NCI-H2107 treated with DMSO at 0.1 percent for 48 hours (cell line): Measurements from ENCODE around the gene AIF1.
"Not testable (repeated sequence)": the region's sequence is repeated elsewhere in the genome, so short reads cannot be mapped to it uniquely, and the experiment has no call there.

ENCODE experiments used
- DNase-seq: peaks from one replicate; lab custom pipeline; 2025; ENCODE audit not compliant: unreplicated experiment; lab: John Stamatoyannopoulos, UW

Gene AIF1

DNA sequence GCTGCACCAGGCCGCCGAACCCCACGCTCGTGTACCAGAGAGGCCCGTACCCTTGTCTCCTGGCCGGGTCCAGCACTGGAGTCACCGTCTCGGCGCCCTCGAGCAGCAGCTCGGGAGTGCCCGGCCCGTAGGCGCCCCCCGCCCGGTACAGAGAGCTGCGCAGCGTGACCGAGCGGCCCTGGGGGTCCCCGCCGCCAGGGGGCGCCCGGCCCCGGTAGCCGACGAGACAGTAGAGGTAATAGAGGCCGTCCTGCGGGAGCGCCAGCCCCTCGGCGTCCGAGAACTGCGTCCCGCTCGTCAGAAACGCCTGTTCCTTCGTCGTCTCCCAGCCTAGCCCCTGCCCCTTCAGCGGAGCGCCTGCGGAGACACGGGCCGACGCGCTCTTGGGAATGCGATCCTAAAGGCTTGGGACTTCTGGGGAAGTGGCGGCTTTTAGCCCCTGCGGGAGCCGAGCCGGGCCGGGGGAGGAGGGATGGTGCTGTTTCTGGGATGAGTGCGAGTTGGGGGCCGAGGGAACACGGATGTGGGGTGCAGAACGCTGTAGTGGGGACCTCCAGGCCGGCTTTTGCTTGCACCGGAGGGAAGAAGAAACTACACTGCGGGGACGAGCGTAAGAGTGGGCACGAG, 34.1 kb upstream of the AIF1 start:
- peak; percentile 8 for DNase-seq

- no peak for DNase-seq
Observed at GRCh38 chr6:31581434-31582229, 33.4 kb upstream of the AIF1 start.

- DNase-seq: no peak
Observed at GRCh38 chr6:31582230-31582643, 32.8 kb upstream of the AIF1 start, which contains the start of gene LTB. Gene LTB (minus strand): TSS chr6:31582424. CDS start chr6:31582417, 7 bp downstream.

- no peak for DNase-seq
Observed at GRCh38 chr6:31585491-31585890, 29.5 kb upstream of the AIF1 start.

DNA sequence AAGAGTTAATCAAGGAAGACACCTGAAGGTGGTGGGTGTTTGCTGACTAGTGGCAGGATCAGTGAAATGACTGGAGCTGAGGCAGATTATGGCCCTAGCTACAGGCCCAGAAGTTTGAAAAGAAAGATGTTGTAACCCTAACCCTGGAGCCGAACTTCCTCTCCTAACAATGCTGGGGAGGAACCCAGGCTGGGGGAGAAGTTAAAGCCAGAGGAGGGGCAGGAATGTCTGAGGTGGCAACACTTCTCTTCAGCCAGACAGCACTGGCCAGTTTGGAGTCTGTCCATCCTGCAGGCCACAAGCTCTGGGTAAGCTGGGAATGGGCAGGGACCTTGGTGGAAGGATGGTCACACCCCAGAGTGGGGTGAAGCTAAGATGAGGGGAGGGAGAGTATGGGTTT, 29.0 kb upstream of the AIF1 start, which contains the start of gene LST1:
Gene LST1, plus strand, starts transcription at position 270 of the 400 bp plus-strand sequence. CDS start 1,023 bp downstream, outside the sequence.
- DNase-seq: no peak

- DNase-seq: no peak
Observed at GRCh38 chr6:31586599-31587281, 28.3 kb upstream of the AIF1 start.

DNA sequence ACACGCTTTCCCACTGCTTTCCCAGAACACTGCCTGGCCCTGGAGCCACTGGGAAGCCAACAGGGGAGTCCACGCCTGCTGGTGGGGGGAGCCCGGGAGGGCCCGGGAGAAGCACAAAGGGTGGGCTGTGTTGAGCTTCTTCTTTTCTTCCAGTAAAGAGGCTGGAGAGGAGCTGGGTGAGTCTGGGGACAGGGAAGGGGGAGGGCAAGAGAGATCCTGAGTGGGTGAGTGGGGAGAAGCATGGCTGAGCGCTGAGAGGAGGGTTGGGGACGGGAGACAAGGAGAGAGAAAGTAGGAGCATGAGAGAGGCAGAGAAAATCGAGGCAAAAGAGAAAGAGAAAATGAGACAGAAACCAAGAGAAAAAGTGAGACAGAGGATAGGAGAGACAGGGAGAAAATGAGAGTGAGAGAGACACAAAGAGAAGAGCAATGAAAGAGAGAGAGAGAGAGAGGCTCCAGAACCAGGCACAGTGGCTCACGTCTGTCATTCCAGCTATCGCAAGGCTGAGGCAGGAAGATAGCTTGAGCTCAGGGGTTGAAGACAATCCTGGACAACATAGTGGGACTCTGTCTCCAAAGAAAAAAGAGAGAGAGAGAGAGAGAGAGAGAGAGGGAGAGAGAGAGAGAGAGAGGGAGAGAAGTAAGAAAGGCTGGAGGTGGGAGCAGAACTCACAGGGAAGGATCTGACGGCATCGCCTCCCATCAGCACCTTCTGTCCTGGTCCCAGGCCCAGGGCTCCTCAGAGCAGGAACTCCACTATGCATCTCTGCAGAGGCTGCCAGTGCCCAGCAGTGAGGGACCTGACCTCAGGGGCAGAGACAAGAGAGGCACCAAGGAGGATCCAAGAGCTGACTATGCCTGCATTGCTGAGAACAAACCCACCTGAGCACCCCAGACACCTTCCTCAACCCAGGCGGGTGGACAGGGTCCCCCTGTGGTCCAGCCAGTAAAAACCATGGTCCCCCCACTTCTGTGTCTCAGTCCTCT, 26.9 kb upstream of the AIF1 start:
- no peak for DNase-seq

GRCh38 chr6:31588871-31589650, 26.0 kb upstream of the AIF1 start:
- DNase-seq: no peak

DNA sequence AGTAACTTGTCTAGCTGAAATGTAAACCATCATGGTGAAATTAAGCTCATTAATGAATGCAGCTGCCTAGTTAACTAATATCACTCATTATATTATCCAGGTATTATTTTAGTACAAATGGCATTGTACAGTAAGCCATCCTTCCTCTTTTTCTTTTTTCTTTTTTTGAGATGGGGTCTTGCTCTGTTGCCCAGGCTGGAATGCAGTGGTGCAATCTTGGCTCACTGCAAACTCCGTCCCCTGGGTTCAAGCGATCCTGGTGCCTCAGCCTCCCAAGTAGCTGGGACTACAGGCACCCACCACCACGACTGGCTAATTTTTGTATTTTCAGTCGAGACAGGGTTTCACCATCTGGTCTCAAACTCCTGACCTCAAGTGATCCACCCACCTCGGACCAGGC, 24.3 kb upstream of the AIF1 start:
- not testable (repeated sequence) for DNase-seq

GRCh38 chr6:31592396-31592771, 22.6 kb upstream of the AIF1 start:
- no peak for DNase-seq

GRCh38 chr6:31597006-31597405, 18.0 kb upstream of the AIF1 start:
- no peak for DNase-seq

GRCh38 chr6:31607317-31607716, 7.7 kb upstream of the AIF1 start:
- DNase-seq: no peak

- no peak for DNase-seq
Observed at GRCh38 chr6:31609519-31610406, 5.3 kb upstream of the AIF1 start.

DNA sequence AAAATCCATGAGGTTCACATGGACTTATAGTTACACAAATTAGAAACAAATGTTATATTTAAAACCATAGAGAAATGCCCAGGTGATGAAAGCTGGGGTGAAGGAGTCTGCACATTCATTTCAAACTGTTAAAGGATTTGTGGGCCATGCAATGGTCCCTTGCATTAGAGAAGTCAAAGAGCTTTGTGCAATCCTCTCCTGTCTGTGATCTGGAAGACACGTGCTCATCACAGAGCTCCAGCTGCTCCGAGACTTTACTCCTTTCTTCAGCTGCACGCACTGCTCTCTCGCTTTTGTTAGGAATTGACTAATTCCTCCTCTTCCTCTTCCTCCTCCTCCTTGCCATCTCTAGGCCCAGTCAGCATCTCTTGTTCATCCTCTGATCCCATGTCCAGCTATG, 4.1 kb upstream of the AIF1 start:
- DNase-seq: no peak

GRCh38 chr6:31614075-31614619, 887 bp upstream of the AIF1 start:
- DNase-seq: no peak

- no peak for DNase-seq
Observed at GRCh38 chr6:31615748-31616147, 714 bp downstream of the AIF1 start.

DNA sequence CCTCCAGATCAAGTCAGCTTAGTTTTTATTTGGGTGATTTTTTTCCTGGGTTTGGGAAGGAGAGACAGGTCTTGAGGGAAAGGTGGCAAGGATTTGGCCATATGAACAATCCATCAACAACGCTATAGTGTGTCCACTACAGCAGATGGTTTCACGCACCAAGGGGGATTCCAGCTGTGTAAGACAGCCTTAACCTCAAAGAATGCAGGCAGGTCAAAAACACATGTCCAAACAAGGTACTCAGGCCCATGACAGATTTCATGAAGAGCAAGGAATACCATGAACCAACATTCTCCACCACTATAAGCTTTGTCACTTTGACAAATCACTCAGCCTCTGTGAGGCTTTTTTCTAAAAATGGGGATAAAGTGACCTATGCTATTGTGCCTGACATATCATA, 2.0 kb downstream of the AIF1 start:
- DNase-seq: no peak

- DNase-seq: peak; percentile 92
Observed at GRCh38 chr6:31619805-31620585, 5.0 kb downstream of the AIF1 start.
